AML-193 (cell line): Measurements from ENCODE around the gene ELOVL1.

Experiments used
- DNase-seq, 2 experiments: peaks; one replicate each; lab custom pipeline; 2025; lab: John Stamatoyannopoulos, UW

Gene ELOVL1

DNA sequence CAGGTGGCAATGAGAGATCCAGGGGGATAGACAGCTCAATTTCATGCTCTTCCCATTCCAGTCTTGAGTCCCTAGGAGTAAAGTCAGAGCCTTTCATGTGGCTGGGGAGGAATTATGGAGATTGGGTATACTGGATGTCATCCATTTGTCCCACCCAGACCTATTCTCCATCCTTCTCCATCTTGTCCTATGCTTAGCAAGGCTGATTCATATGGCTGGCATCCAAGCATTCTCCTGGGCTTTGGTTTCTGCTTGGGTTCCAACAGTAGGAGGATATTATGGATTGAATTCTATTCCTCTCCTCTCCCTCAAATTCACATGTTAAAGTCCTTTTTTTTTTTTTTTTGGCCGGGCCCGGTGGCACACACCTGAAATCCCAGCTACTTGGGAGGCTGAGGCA is 12.9 kb downstream of the ELOVL1 start:
- DNase-seq: no peak

DNA sequence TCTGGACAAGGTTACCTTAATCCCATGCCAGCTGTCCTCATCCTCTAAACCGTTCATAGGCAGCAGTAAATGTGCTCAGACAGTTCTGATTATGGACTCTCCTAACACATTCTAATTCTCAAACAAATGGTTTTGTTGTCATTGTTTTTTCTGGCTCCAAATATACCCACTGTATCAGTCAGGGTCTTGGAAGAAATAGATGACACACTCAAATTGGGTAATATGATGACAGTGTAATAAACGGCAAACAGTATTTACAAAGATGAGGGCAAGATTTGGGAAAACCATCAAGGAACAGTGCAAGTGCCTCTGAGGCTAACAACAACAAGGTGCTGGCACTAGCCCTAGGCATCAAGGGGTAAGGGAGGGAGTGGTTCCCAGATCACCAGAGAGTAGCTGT is 13.3 kb downstream of the ELOVL1 start:
- DNase-seq: no peak

DNA sequence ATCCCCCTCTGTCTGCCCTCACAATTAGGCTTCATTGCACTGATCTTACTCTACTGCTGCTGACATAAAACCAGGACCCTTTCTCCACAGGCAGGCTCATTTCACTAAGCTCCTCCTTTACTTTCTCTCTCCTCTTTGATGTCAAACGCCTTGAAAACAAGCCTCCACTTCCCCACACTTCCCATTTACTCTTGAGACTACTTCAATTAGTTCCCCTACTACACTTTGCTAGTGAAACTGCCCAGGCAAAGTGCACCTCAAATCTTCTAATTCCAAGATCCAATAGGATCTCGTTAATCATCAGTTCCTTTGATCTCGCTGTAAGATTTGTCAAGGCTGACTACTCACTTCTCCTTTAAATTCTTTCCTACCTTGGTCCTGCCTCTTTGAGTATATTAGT is 14.9 kb downstream of the ELOVL1 start:
- no peak for DNase-seq

DNA sequence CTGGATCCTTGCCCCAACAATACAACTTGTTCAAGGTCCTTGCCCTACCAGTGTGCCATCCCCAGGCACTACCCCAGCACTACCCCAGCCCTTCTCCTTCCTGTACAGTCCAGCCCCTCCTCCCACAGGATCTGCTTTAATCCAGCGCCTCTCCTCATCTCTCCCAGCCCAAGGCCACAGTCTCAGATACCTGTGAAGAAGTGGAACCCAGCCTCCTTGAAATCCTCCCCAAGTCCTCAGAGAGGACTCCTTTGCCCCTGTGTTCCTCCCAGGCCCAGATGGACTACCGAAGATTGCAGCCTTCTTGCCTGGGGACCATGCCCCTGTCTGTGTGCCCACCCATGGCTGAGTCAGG is 15.5 kb downstream of the ELOVL1 start:
- DNase-seq: no peak

DNA sequence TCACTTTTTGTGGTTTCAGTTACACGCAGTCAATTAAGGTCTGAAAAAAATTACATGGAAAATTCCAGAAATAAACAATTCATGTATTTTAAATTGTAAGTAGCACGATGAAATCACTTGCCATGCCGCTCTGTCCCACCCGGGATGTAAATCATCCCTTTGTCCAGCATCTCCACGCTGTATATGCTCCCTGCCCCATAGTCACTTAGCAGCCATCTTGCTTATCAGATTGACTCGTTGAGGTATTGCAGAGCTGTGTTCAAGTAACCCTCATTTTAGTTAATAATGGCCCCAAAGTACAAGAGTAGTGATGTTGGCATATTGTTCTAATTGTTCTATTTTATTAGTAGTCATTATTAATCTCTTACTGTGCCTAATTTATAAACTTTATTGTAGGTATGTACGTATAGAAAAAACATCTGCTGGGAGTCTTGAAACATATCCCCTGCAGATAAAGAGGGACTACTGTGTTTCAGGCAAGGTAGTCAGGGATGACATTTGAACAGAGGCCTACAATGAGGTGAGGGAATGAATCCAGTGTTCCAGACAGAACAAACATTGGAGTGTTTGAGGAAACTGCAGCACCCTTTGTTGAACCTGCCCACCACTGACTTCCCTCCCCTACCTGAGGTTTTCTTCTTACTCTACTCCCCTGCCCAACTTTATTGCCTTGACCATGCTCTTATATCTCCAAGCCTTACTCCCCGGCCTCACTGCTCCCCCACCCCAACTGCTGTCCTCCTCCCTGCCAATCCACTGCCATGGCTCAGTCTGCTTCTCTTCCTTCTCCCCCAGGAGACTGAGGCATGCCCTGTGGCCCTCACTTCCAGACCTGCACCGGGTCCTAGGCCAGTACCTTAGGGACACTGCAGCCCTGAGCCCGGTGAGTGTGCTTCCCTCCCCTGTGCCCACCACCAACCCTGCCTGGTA is 16.1 kb downstream of the ELOVL1 start:
- no peak for DNase-seq

DNA sequence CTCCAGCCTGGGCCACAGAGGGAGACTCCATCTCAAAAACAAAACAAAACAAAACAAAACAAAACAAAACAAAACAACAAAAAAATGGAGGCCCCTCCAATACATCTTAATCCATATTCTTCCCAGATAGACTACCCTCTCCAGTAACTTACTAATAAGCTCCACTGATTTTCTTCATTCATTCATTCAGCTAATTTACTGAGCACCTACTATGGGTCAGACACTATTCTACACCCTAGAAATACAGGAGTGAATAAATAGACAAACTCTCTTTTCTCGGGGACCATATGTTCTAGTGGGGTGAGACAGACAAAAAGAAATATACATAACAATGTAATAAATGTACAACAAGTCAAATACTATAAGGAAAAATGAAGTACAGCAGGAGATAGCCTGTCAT is 16.8 kb downstream of the ELOVL1 start:
- no peak for DNase-seq

DNA sequence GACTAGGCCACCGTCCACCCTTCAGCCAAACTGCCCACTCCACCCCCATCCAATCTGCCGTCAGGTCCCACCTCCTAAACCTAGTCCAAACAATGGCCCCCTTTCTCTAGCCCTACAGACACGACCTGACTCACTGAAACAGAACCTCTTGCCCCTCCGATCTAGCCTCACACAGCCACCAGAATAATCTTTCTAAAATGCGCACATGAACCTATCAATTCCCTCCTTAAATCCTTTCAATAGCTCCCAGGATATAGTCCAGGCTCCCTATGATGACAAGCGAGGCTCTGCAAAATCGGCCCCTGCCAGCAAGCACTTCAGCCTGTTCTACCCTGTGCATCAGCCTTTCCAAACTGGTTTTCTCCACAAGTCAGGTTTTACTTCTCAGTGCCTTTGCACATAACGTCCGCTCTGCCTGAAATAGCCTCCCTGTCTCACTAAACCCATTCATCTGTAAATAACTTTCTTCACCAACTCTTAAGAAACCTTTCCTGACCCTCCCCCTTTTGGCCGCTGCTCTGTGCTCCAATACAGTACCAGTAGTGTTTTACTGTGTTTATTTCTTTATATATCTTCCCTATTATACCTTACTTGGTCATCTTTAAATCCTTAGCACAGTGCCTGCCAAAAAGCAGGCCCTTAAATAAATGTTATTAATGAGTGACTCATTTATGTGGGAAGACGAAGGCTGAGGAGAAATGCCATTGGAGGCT is 18.1 kb downstream of the ELOVL1 start:
- DNase-seq: no peak

DNA sequence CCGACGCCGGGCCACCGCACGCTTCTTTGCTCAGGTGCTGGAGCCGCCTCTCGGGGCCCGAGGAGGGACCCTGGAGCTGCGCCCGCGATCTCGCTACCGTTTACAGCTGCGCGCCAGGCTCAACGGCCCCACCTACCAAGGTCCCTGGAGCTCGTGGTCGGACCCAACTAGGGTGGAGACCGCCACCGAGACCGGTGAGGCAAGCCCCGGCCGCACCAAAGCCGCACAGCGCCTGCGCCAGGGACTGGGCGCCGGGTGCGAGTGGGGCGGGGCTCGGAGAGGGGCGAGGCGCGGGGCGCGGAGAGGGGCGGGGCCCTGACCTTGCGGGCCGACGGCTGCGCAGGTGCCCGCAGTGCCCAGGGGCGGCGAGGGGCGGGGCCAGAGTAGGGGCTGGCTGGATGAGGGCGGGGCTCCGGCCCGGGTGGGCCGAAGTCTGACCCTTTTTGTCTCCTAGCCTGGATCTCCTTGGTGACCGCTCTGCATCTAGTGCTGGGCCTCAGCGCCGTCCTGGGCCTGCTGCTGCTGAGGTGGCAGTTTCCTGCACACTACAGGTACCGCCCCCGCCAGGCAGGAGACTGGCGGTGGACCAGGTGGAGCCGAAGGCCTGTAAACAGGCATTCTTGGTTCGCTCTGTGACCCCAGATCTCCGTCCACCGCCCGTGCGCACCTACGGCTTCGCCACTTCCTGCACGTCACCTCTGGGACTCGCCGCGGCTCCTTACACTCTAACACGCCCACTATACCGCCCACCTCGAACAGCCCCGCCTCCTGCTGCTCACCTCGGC is 18.8 kb downstream of the ELOVL1 start:
- DNase-seq: no peak

DNA sequence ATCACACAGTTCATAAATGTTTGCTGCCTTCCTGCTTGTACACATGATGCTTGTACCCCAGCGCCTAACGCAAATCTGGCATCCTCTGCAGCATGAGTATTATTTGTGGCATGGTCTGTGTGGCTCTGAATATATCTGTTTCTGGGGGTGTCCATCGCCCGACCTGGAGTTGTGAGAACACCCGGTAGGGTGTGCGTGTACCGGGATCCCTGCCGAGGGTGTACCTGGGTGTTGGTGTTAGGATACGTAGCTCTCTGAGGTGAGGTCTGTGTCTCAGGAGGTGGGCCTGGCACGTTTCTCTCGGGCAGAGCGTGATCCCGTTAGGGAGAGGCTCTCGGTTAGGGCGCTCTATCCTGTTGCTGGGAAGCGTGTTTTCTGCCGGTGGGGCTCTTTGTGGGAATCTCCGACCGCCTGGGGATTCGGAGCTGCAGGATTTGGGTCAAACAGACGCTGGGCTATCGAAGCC is 19.4 kb downstream of the ELOVL1 start:
- no peak for DNase-seq

DNA sequence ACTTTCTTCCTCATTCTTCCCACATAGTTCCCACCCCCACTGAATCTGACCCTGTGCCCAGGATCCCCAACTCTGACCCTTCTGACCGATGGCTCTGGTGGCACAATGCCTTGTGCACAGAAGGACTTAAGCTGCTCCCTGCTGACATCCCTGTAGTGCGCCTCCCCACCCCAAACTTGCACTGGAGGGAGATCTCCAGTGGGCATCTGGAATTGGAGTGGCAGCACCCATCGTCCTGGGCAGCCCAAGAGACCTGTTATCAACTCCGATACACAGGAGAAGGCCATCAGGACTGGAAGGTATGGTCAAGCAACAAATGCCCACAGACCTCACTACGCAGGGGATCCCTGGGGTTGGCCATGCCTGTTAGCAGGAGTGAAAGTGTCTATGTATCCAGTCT is 21.2 kb downstream of the ELOVL1 start:
- DNase-seq: no peak

DNA sequence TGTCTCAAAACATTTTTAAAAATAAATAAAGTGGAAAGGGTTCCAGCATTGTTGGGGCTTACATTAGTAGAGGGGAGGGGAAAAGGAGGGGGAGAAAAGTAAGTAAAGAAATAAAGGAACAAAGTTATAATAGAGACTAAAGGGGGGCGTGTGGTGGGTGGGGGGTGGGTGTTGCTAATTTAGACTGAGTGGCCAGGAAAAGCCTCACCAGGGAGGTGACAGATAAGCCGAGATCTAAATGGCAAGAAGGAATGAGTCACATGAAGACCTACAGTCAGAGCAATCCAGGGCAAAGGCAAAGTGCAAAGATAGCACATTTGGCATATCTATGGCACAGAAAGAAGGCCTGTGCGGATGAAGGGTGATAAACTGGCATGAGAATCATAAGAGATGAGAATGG is 22.7 kb downstream of the ELOVL1 start:
- no peak for DNase-seq

DNA sequence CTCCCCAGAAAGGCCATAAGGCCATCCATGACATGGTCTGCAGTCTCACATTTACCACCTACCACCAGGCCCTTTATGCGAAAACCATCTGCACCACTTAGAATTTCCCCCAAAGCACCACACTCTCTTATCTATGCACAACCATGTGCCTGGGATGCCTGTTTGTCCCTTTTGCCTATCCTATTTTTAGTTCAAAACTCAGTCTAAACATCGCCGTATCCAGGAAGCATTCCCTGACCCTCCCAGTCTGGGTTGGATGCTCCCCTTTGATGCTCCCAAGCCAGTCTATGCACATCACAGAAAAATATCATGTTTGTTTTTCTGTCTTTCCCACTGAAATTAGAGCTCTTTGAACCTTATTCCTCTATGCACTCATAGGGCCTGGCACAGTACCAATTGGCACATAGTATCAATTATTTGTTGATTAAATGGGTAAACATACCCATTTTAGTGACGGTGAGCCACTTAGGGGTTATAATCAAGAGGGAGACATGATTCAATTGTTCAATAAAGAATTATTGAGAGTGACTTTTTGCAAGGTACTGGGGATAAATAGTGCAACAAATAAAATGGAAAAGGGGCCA is 23.5 kb downstream of the ELOVL1 start:
- no peak for DNase-seq

DNA sequence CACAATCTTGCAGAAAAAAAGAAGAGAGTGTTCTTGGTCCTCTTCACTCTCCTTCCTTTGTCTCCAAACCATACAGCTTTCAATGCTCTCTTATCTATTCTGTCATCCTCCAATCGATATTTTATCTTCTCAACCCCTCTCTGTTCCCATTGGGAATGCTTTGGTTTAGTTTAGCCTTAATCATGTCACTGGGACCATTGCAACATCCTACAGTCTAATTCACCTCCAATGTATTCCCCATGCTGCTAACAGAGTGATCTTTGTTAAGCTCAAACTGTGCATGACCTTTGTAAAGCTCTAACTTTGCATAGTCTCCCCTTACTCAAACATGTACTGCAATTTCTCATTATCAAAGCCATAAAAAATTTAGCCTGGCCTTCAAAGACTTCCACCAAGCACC is 27.3 kb downstream of the ELOVL1 start:
- no peak for DNase-seq

DNA sequence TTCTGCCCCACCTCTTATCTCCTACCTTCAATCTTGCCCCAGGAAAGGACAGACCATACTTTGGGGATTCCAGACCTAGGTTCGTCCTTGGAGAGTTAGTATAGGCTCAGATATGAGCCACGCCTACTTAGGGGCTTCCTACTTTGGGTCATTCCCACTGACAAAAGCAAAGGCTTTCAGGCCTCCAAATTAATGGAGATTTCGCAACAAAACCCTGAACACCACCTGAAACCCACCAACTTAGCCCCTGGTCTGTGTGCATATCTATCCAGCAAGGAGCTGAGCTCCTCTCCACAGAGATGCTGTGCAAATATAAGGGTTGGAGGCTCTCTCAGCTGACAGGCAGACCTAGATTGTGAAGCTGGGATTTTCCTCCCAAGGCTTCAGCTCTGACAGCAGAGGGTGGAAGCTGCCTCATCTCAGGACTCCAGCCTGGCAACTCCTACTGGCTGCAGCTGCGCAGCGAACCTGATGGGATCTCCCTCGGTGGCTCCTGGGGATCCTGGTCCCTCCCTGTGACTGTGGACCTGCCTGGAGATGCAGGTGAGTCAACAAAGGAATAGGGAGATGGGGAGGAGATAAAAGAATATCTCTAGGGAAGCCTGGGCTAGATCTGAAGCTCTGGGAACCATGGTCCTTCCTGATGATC is 28.1 kb downstream of the ELOVL1 start:
- no peak for DNase-seq

DNA sequence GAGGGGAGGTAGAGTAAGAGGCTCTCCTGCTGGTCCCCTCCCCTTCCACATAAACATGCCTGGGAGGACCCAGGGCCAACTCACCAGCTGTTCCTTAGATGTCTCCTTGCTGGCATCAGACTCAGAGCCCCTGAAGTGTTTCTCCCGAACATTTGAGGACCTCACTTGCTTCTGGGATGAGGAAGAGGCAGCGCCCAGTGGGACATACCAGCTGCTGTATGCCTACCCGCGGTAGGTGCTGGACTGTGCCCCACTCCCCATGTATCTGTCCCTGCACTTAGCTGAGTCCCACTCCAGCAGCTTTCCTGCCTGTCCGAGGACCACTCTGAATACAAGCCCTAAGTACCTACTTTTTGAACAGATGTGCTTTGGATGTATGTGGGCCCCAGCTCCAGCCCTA is 29.8 kb downstream of the ELOVL1 start:
- DNase-seq: no peak

DNA sequence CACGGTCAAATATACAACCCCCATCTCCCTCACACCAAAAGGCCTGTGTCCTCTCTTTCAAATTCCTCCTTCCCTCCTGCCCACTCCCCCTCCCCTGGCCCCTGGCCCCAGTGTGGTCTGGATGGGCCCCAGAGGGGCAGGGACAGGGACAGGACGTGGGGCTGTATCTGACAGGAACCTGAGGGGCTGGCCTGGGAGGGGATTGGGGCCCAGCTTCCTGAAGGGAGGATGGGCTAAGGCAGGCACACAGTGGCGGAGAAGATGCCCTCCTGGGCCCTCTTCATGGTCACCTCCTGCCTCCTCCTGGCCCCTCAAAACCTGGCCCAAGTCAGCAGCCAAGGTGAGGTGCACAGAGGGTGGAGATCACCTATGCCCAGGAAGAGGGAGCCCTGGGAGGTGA is 30.2 kb downstream of the ELOVL1 start, which contains the start of gene MPL:
TSS of gene MPL (plus strand) at position 231 of the 400 bp plus-strand sequence. CDS start at position 262, 31 bp downstream.
- DNase-seq: no peak

DNA sequence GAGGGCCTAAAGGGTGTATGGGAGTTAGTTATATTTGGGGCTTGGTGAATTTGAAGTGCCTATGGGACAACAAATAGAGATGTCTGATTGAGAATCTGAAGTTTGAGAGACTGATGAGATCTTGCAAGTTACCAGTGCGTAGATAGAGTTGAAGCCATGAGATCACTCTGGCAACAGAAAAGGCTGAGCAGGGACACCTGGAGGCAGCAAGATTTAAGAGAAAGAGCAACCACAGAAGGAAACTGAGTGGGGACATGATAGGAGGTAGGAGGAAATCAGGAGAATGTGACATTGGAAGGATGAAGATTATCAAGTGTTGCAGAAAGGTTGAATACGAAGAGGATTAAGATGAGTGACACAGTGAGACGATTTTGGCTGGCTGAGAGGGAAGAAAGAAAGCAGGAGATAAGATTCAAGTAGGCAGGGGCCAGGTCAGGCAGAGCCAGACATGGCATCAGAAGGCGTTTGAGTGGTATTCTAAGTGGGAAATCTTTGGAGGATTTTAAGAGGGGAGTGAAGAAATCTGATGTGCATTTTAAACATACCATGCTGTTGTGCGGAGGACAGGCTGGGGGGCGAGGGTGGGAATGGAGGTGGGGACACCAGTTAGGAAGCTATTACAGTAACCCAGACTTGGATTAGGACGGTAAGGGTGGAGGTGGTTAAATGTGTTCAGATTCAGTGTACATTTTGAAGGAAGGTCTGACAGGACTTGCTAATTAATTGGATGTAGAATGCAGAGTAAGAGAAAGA is 33.2 kb downstream of the ELOVL1 start:
- no peak for DNase-seq

DNA sequence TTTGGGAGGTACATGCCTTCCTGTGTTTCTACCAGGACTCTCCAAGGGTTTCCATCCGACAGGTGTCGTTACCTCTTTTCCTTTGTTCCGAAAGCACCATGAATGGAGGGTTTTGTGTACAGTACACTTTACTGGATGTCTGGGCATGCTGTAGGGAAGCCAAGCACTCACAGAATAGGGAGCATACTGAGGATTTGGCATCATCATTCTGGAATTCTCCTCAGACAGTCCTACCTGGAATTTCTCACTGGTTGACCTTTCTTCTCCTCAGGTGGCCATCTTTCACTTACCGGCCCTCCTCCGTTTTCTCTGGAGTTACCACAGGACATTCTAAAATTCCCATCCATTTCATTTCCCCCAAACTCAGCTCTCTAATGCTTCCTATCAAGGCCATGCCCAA is 36.1 kb downstream of the ELOVL1 start:
- DNase-seq: no peak

DNA sequence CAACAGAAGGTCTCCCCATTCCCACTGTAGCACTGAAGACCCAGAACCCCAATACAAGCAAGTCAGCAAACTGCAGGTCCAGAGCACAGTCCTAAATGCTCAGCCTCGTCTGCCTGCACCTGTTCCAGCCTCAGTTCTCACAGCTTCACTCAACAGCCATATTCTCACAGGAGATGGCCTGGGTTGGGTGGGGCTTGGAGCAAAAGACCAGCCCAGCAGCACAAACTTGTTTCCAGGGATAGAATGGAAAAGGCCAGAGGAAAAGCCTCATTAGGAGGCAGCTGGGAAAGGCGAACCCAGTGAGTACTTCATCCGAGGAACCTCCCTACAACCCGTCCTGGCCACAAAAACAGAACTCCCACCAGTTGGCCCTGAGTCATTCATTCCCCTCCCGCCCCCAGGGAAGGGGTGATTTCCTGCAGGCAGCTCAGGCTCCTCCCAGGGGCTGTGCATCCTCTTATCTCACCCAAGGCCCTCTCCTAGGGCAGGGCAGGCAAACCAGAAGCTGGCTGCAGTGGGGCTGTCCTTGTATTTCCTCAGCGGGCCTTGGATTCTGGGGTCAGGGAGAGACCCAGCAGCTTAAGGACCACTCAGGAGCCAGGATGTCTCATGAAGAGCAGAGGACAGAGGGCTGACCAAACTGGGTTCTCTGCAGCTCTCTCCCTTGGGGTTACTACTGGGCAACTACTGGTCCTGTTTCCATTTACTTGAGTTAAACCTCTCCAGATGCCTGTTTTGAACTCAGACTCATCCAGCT is 37.6 kb downstream of the ELOVL1 start:
- peak; percentile 4 to 35 for DNase-seq
